GM18517 (cell line): Measurements from ENCODE around the gene SLC8A1.

Experiments
- ATAC-seq: cut with Tn5 transposase; IDR thresholded peaks from one replicate; pipeline ENCODE4 v1.9.1; 2021; ENCODE audit warnings: mild to moderate bottlenecking, moderate library complexity; ENCODE audit not compliant: unreplicated experiment

SLC8A1 gene

DNA sequence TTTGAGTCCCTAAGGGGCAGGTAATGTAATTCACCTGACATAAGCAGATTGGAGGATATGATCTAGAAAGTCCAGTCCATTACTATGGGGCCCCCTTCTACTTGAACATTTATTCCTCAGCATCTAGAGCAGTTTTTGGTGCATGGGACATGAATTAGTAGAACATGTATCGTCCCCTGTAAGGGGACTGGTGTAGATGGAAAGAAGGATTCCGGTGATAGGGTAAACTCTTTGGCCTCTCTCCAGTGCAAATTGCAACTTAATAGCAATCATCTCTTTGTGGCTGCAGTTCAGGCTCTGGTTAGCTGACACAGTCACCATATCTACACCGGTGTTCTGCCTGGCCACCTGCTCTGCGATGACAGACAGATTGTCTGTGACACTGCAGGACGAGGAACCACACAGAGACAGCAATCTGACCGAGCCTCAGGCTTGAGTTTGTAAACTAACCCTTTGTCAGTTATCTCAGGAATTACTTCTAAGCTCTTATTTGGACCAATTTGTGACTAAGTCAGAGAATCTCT lies 6.4 kb upstream of the SLC8A1 start:
- no peak for ATAC-seq

DNA sequence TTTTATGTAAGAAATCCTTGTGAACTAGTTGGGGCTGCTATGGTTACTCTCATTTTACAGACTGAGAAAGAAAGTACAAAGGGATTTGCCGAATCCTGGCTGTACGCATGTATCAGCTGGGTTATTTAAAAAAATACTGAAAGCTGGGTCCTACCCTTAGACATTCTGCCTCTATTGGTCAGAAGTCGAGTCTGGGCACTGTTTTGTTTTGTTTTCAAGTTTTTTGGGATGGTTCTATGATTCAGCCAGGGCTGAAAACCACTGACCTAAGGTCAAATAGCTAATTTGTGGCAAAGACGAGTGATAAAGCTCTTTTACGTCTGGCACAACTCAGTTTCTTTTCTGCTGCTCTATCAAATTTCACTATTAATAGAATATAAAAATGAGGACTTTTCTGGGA lies 5.9 kb upstream of the SLC8A1 start:
- no peak for ATAC-seq

DNA sequence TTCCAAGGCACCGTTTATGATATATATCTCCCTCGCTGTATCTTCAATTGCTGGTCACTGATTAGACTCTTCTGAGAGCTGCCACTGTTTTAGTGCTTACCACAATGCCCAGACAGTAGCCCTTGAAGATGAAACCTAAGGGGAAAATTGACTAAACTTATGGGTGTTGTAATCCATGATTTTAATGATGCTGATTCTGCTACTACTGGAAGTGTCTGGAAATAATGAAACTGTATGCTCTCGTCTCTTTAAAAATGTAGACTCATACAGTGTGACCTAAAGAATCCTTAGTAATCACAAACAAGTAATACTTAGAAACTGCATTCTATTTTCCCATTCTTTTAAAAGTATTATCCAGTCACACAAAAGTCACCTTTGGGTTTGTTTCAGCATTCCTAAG lies 5.5 kb upstream of the SLC8A1 start:
- ATAC-seq: no peak

DNA sequence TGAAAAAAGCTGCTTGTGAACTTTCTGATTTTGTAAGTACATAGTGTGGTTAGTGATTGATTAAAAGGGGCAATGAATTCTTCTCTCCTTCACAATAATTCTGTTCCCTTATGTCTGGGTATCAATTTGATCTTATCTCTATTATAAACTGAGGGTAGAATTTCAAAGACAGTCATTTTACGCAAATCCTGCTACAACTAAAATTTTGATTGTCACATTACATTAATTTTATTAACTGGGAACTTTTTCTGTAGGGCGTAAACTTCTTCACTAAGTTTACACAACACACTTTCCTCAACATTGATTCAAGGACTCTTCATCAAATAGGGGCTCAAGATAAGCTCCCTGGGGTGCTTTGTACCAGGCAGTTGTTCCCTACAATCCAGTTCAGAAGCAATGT lies 5.0 kb upstream of the SLC8A1 start:
- ATAC-seq: no peak

DNA sequence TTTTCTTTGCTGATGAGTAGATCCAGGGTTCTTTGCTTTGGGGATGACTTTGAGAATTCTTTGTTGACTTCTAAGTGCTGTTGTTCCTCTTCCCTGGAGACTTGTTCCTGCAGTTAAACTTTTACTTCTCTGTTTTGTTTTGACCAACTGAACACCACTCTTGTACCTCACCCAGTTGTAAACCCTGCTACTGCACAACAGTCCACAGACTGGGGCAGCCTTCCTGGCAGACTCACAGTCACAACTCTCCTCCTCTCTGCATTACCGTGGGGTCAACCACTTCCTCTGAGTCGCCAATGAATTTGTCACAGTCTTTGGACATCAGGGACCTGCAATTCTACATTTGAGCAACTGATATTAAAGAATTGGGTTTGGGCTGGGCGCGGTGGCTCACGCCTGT lies 3.8 kb upstream of the SLC8A1 start:
- ATAC-seq: no peak

DNA sequence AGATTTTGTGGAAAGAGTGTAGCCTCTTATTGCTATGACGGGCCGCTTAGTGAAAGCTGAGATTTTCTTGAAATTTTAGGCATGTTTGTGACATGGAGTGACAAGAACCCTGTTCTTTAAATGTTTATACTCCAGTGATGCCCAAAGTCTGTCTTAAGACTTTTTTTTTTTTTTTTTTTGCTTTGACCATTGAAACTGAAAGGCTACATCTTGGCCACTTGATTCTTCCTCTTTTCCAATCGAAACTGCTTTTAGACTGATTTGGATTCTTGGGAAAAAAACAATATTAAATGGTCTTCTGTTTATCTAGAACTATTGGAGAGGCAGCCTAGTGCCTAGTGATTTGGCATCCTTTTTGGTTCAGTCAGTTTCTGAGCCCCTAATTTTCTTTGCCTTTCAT lies 2.4 kb upstream of the SLC8A1 start:
- no peak for ATAC-seq

DNA sequence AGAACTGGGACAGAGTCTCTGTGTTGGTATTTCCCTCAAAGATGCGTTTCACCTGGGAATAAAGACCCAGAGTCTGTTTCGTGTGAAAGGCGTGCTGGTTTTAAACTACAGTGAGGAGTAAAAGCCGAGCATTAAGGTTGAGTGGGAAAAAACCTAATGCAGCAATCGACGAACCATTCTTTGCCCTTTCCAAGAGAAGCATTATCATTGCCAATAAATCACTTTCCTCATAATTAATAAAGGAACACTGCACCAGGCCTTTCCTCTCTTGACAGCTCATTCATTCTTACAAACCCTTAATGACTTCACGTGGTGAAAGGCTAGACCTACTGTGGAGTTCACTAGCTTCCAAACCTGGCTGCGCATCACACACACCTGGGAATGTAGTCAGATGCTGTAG lies 896 bp upstream of the SLC8A1 start:
- ATAC-seq: no peak

DNA sequence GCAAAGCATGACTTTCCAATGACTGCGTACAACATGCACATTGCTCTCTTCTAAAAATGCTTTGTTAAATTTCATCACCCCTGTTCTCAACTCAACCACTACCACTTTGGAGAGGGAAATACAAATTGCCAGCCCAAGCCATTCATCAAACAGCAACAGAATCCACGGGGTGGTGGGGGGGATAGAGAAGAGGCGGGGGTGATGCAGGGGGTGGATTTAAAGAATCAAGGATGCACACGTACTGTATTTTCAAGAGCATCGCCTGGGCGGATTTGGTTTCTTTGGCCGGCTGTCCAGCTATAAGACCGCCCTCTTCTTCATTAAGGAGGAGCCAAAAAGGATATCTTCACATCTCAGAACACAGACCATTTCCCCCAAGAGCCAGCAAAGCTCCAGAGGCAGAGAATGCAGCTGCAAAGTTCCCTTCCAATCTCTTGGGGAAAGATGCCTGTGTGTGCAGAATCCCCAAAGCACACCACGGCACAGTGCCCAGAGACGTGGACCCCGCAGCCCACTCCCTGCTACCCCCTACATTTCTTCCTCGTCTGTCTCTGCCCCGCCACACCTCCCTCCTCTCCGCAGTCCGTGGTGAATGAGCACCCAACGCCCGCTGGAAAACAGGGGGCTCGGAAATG lies 977 bp downstream of the SLC8A1 start:
- ATAC-seq: no peak

DNA sequence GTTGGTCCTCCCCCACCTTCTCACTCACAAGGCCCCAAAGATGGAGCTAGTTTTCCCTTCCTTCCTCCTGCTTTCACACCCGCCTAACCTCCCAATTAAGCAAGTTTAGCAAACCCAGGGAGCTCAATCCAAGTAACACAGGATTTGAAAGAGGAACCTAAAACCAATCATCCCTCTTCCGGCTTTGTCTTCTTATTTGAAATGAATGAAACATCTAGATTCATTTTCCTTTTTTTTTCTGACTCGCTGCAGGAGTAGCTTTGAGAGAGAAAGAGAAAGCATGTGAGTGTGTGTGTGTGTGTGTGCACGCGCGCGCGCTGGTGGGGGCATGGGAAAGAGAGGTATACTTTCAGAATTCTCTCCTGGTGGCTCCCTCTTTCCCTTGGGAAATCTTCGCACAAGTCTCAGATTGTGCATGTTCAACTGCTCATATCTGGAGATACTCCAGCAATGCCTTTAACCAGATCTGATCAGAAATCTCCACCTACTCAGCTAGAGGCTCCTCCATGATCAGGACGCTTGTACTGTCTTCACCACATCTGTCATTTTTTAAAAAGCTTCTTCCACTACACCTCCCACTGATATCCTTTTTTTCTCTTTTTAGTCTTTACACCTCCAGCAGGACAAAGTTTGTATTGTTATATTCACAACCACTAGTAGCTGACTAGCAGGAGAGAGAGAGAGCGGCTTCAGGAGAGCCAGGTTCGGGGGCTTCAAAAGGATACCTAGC lies 1.7 kb downstream of the SLC8A1 start:
- no peak for ATAC-seq

DNA sequence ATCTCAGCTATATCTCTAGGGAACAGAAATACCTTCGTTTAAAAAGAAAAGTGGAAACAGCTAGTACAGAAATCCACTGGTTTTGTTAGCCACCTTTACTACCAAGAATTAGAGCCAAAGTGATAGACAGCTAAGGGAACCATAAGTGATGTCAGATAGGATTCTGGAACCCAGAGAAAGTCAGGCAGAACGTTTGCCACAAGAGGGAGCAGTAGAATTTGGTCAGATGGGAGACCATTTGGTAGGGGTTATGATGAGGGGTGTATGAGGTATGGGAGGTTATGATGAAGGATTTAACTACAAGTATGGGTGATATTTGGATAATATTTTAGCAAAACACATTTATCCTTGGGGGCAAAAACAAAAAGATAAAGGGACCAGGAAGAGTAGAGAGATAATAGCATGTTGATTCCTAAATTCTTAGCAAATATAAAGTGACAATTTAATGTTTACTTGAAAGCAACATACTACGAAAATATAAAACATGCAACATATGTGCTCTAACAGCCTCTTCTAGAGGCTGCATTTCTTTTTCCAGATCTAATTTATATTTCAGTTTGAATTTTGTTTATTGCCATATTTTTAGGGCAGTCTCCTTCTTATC lies 3.3 kb downstream of the SLC8A1 start:
- ATAC-seq: no peak

DNA sequence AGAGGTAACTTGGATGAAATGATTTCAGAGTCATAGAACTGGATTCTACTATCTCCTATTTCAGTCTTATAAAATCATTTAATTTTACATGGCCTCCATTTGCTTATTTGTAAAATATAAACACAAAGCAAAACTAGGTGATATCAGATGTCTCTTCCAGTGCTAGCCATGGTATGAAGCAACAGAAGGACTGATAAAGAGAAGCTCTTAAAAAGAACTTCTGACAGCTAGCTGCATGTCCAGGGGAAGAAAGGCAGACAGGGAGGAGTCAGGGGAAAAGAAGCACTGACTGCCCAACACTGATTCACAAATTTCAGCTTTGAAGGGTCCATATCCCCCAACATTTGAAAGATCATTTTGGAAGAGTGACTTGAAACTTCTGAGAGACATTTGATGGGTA lies 6.4 kb downstream of the SLC8A1 start:
- no peak for ATAC-seq

DNA sequence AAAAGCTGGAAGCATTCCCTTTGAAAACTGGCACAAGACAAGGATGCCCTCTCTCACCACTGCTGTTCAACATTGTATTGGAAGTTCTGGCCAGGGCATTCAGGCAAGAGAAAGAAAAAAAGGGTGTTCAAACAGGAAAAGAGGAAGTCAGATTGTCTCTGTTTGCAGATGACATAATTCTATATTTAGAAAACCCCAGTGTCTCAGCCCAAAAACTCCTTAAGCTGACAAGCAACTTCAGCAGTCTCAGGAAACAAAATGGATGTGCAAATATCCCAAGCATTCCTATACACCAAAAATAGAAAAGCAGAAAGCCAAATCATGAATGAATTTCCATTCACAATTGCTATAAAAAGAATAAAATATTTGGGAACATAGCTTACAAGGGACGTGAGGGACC lies 11.1 kb downstream of the SLC8A1 start:
- no peak for ATAC-seq

DNA sequence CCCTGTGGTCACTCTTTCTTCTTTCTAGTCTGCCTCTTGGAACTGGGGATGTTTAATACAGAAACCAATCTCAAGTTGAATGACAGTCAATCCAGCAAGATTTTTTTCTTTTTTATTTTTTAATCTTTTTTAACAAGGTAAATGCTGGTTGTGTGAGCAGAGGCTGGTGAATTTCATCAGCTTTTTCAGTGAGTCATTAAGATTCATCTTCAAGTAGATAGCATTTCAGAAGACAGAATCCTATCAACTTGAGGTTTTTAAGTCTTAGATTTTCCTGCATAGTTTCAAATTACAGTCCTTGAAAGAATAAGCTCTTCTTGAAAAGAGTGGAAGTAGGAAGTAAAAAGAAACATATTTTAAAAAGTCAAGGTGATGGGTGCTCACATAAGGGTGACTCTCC lies 12.4 kb downstream of the SLC8A1 start:
- no peak for ATAC-seq

DNA sequence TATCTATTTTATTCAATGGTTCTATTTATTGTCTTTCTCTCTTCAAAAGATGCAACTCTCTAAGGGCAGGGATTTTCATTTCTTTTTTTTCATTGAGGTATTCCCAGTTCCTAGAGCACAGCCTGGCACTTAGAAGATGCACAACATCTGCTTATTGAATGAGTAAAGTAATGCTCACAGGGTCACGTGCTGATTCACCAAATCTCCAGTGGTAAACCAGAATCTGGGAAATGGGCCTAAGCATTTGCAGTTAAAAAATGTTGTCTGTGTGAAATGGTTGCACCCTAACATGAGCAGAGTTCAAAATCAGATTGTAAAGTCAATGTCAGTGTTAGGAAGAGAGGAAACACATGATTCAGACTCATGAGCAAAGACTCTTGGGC lies 15.8 kb downstream of the SLC8A1 start:
- no peak for ATAC-seq

DNA sequence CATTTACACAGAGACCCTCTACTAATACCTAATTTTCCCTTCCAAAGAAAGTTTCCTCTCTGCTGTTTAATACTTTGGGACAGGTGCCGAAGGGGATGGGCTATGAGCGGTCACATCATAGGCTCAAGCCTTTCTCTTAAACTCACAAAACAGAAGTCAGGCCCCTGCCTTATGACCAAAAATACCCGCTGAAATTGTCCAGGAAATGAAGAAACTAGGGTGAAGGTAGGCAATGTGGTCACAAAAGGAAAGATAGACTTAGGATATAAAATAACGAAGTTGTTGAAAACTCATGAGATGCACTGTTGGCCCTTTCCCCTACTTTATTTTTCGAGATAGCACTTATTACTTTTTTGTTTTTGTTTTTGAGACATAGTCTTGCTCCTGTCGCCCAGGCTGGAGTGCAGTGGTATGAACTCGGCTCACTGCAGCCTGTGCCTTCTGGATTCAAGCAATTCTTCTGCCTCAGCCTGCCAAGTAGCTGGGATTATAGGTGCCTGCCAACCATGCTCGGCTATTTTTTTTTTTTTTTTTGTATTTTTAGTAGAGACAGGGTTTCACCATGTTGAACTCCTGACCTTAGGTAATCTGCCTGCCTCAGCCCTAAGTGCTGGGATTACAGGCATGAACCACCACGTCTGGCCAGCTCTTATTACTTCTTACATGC lies 16.3 kb downstream of the SLC8A1 start:
- no peak for ATAC-seq

DNA sequence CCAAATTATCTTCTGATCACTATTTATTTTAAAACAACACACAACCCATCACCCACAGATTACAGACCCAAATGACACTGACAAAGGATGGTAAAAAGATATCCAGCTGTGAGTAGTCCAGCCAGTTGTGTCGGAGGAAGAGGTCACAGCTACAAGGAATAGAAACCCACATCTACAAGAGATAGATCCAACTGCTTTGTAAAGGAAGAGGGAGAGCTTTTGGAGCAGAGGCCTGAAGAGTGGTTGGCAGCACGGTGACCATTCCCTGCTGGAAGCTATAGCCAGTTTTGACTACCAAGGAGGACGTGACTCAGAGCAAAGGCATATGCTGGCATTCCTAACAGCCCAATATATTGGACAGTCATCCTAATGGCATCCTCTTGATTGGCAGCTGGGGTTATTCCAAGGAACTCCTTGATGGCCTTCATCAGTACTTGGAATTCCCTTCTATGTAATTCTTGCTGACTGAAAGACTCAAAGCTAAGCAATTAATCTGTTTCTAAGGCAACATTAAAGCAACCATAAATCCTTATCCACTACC lies 17.1 kb downstream of the SLC8A1 start:
- no peak for ATAC-seq

DNA sequence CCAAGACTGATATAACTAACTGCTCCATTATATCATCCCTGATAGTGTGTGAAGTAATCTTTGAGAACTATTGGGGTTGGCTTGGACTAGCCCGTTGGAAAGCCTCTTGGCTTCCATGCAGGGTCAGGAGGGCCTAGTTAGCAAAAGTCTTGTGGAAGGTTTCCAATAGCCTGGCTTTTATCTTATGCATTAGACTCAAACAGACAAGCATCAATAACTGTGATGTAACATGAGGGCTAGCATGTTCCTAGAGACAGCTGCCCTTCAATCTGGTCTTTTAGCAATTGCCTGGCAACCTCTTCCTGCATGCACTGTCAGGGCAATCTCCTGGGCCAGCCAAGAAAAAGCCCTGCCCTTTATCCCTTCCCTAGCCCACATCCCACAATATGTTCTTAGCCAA lies 18.2 kb downstream of the SLC8A1 start:
- ATAC-seq: no peak

DNA sequence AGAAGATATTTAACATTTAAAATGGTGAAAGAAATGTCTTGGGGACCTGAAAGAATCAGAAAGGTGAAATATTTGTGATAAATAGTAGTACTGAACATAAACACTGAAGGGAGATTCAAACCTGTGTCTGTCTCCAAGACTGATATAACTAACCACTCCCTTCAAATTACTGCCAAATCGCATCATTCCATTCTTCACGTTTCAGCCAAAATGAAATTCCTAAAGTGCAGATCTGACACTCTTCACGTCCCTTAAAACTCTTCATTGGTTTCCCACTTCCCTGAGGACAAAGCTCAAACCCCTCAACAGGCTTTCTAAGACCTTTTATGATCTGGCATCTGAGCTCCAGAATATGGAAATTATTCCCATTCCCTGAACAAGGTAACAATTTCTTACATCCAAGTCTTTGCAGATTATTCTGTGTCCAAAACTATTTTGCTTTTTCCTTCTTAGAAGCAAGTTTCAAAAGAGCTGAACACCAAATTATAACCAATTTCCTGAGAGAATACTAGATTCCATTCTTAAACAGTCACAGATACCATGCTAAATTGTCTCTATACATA lies 18.9 kb downstream of the SLC8A1 start:
- no peak for ATAC-seq

DNA sequence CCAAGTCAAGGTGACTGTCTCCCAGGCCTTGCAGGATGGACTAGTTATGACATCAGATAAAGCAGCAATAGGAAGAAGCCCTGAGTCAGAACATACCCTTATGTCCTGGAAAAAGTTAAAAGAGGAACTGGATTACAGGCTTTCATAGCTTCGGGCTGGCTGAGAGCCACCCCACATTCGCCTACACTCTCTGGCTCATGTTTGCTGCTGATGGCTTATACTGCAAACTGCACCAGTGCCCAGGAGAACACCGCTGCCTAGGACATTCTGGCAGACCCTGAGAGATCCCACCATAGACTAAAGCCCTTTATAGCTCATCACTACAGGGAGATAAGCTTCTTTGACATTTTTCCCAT lies 20.3 kb downstream of the SLC8A1 start:
- no peak for ATAC-seq

DNA sequence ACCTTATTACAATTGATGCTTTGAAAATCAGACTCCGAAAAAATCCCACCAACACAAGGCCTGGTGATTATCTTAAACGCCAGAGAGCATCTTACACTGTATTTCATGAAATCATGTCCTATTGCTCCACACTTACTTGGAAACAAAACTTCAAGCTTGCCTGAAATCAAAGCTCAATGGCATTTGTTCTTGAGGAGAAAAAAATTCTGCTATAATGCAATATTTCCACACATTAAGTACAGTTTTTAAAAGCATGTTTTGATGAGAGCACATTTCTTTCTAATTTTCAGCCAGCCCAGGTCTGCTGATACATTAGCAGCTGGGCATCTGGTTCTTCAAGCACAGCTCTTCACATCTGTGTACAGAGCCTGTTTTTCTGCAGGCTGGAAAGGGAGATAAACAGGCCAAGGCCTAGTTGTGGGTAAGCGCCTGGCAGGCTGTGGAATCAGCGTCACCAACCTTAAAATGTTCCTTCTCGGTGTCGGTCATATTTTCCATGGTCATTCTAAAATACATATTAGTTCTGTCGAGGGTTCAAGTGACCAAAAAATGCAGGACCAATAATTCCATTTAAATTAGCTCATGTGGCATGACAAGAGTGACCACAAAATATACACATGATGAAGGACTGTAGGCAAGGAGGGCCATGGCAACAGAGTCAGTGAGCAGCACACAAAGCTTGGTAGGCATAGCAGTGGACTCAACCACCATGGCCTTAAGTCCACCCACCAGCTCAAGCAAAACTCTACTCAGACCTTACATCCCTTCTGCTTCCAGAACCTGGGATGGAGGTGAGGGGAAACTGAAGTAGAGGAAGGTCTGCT lies 20.9 kb downstream of the SLC8A1 start:
- ATAC-seq: no peak
